HK-2 (cell line): ENCODE data around the gene ACAP3.

Source experiments
- DNase-seq: peaks from one replicate; pipeline ENCODE4 v3.0.0-alpha.2; 2018; ENCODE audit not compliant: unreplicated experiment

The ACAP3 gene

DNA sequence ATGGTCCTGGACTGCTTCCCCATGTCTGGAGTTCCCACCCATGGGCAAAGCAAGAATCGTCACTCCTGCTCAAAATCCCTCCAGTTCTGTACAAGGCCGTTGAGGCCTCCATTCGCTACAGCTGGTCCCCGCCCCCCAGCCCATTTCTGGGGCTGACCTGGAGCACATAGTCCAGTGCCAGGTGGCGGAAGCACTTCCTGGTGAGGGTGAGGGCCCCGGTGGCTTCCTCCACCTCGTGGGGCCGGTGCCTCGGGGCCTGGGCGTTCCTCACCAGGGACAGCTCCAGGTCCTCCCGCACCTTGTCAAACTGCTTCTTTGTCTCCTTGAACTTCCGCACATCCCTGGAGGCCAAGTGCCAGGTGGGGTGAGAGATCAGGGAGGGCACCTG, 7.4 kb downstream of the ACAP3 start:
- DNase-seq = no peak

DNA sequence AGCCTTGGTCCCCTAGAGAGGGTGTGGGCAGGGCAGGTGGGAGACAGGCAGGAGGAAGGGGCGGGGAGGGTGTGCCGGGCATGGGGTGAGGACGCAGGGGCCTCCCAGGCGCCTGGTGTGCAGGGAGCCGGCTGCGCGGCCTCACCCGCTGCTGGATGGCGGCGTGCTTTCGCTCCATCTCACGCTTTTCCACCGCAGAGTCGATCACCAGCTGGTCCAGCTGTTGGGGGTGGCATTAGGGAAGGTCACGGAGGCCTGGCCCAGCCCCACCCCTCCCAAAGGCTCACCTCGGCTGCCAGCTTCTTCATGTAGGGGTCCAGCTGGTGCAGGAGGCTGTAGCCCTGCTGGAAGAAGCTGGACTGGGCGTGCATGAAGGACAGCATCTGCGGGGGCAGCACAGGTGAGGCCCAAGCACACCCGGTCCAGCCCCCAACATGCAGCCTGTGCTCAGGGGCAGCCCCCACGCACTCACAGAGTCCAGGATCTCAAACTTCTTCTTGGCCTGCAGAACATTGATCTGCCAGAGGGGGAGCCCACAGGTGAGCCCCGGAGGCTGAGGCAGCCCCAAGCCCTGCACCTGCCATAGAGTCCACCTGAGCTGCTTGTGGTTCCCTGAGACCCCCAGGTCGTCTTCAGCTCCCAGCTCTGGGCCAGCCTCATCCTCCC, 7.9 kb downstream of the ACAP3 start:
- no peak for DNase-seq

DNA sequence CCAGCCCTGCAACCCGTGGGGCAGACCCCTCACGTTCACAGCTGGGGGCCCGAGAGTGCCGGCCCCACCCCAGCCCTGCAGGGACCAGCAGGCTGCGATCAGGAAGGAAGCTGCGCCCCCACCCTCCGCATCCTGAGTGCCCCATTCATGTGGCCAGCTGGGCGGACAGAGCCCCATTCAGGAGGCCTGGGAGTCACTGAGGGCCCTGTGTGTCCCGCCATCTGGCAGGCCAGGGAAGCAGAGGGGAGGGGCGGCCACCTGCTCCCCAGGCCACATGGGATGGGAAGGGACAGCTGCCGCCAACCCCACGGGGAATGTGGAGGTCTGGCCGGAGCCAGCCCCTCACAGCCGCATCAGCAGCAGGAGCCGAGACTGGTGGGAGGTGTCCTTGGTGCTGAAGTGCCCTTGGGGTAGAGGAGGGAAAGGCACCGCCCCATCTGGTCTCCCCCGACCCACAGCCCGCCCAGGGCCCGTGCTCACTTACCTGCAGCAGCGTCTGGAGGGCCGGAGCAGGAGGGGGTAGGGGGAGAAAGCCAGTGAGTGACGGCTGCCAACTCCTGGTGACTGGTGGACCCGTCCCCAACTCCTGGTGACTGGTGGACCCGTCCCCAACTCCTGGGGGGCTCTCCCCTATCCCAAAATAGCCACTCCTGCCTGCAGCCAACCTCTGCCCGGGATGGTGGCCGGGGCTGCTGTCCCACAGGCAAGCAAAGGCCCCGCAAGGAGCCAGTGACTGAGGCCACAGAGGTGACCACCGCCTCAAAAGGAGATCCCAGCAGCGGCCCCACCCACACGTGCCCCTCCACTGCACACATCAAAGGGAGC, 8.7 kb downstream of the ACAP3 start:
- no peak for DNase-seq

DNA sequence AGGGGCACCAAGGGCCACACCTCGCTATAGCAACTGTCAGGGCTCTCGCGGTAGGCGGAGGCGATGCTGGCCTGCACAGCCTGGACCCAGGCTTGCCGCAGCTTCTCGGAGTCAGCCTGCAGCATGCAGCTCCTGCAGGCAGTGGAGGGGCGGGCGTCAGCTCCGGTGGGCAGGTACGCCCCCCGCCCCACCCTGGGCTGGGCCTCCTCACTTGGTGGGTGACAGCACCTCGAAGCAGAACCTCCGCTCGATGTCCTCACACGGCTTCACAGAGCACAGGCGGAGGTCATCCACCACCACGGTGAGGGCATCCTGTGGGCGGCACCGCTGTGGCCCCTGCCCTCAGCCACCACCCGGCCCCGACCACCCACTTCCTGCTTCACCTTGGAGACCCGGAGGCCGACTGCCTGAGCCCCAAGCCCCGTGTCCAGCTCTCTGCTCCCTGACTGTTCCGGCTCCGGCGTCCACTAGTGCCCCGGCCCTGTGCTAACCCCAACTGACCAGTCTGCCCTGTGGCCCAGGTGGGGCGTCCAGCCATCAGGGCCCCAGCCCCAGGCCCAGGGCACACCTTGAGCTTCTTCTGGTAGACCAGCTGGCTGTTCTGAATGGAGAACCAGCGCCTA, 9.8 kb downstream of the ACAP3 start:
- DNase-seq = no peak

DNA sequence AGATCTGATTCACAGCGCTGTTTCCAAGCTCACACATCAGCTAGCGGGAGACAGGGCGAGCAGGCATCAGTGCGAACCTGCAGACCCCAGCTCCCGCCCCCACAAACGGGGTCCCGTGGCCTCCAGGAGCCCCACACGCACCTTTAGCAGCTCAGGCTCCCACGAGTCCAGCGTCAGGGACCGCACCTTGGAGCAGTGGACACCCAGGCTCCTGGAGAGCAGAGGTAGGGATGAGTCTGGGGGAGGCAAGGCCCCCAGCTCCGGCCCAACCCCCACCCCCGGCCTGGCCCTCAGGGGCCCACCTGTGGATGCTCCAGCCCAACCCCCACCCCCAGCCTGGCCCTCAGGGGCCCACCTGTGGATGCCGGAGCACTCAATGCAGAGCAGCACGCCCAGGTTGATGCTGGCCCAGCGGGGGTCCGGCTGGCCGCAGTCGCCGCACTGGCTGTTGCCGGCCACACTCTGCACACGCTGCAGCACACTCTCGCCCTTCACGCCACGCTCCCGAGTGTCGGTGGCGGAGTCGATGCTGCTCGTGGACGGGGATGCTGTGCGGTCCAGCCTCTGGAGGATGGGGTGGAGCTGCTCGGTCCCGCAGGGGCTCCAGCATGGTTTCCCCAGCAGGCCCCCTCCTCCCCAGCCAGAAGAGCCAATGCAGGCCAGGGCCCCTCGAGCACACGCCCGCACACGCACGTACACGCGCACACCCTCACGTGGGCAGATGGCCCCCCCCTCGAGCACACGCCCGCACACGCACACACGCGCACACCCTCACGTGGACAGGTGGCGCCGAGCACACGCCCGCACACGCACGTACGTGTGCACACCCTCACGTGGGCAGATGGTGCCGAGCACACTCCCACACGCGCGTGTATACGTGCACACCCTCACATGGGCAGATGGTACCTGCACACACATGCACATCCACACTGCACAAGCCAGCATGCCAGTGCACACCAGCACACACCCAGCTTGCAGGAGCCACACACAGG, 11.4 kb downstream of the ACAP3 start:
- no peak for DNase-seq

DNA sequence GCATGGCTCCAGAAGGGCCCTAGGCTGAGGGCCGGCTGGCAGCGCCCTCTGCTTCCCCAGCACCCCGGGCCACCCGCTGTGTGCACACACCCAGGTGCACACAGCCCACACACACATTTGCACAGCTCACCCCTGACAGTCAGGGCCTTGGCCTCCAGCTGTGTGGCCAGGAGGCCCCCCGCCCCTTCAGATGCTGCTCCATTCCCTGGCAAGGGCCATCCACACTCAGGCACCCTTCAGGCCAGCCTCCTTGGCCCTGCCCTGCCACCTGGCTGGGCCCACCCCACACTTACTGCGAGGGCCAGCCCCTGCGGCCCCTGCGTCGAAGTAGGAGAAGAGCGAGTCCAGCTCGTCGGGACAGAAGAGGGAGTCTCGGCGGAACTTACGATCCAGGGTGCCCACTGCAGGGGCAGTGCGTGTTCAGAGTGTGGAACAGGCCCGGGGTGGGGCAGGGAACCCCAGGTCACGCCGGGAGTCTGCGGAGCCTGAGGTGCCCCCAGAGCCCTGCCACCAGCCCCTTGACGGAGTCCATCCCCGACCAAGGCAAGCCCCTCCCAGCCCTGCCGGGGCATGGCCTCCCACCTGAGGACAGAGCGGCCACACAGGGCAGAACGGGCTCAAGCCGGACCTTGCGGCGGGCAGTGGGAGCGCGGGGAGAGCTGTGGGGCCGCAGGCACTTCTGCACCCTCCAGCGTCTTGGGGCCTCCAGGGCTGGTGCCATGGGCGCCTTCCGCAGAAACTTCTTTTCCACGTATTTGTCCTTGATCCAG, 12.4 kb downstream of the ACAP3 start:
- DNase-seq = no peak

DNA sequence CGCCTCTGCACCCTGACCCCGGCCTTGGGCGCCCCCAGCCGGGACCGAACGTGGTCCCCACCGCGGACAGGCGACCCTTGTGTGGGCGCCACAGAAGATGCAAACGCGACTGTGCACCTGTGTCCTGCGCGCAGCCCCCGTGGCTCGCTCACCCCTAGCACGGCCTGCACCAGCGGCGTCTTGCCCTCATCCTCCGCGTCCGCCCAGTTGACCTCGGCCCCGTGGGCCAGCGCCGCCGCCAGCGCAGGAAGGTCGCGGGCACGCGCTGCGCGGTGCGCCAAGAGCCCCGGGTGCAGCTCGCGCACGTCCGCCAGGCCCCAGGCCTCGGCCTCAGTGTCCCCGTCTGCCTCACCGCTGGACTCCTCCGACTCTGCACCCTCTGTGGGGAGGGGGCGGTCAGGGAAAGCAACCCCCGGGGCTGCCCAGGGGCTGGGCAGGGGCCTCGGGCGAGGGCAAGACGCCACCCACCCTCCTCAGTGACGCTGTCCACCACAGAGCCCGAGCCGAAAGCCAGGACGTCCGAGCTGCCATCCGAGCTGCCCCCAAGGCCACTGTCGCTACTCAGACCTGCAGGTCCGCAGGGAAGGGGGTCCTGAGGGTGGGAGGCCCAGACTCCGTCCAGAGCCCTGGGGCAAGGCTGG, 13.4 kb downstream of the ACAP3 start:
- no peak for DNase-seq

DNA sequence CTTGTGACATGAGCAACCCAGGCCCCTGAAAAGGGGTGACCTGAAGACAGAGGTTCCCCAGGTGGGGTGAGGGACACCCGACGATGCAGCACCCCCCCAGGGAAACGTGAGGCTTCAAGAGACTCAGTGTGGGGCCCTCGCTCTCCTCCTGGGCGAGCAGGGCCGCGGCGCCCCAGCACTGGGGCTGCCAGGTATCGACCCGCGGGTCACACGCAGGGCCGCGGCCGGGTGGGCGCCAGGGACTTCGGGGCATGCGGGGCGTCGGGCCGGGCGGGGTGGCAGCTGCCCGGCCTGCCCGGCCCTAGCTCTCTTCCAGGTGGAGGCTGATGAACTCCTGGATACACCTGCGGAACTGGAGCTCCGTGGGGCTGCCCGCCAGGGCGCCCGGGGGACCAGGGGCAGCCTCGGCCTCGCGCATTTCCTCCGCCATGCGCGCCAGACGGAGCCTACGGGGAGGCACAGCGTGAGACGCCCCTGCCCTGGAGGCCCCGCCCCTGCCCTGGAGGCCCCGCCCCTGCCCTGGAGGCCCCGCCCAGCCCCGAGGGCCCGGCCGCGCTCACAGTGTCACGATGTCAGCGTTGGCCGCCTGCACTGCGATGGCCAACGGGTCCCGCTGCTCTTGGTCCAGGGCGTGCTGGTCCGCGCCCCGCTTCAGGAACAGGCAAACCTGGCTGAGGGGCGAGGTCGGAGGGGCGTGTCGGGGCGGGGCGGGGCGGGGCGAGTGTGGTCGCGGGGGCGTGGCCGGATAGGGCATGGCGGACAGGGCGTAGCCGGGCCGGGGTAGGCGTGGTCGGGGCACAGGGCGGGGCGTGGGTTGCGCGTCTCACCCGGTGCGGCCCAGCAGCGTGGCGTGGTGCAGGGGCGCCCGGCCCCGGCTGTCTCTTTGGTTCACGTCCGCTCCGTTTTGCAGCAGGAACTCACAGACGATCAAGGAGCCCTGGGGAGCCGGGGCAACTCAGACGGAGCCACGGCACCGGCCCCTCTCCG, 14.2 kb downstream of the ACAP3 start:
- DNase-seq = no peak

DNA sequence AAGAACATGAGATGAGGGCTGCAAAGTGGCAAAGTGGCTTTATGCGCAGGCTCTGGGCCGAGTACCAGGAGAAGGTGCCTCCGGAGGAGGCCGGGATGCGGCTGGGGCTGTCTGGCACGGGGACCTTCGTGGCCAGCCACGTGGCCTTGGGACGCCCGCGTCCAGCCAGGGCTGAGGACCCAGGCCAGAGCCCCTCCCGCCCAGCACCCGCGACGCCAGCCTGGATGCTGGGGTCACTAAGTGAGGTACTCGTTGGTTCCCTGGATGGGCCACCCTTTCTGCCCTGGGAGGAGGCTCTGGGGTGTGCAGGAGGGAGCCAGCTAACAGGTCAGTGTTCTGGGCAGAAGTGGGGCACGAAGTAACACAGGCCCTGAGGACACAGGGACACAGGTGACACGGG, 14.9 kb downstream of the ACAP3 start:
- no peak for DNase-seq

DNA sequence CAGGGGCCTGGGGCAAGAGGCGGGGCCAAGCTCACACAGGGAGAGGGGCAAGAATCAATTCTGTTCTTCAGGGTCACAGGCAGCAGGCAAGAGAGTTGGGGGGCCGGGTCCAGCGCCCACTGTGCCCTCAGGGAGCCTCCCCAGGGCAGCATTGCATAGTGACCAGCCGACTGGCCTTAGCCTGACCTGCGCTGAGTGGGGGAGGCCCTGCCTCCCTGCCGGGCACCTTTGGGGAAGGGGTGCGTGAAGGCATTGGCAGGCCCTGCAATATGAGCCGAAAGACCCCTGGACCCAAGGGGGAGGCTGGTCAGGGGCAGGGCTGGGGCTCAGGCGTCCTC, 15.3 kb downstream of the ACAP3 start:
- no peak for DNase-seq

DNA sequence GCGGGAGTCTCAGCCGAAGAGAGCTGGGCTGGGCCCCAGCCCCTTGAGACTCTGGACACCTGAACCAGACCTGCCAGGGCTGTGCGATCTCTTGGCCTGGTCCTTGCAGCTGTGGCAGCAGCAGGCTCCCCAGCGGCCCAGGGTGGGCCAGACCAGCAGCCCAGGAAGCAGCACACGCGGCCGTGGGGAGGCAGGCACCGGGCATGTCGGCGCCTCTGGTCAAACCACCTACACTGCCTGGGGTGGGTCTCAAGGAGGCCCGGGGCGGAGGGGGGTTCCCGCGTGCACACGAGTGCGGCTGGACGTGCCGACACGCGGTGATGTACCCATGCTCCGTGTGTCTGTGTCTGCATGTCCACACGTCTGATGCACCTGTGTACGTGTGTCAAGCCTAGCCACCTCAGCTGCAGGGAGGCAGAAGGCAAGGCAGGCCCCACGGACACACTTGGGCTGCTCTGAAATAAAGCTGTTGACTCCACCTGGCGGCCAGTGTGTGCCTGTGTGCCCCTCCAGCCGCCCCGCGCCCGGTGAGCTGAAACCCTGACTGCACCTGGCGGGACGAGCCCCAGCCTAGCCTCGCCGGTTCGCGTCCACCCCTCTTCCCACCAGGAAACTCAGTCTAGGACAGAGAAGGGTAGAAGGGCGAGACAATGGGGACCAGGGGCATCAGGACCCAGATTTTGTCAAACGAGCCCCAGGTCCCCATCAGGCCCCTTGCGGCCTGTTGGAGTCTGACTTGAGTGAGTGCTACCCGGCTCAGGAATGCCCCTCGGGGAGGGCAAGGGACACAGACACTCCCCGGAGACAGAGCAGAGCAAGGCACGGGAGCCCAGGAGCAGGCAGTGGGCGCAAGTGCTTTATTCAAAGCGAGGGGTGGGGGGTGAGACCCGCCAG, 15.9 kb downstream of the ACAP3 start:
- peak; percentile 70 for DNase-seq

DNA sequence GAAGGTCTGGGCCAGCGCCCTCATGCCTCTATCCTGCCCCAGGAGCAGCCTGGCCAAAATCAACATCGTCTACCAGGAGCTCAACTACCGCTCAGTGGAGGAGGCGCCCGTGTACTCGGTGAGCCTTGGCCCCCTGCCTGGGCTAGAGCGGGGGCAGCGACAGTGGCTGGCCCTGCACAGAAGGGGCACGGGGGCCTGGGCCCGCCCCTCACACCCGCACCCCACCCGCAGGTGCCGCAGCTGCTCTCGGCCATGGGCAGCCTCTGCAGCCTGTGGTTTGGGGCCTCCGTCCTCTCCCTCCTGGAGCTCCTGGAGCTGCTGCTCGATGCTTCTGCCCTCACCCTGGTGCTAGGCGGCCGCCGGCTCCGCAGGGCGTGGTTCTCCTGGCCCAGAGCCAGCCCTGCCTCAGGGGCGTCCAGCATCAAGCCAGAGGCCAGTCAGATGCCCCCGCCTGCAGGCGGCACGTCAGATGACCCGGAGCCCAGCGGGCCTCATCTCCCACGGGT, 16.7 kb downstream of the ACAP3 start:
- no peak for DNase-seq

DNA sequence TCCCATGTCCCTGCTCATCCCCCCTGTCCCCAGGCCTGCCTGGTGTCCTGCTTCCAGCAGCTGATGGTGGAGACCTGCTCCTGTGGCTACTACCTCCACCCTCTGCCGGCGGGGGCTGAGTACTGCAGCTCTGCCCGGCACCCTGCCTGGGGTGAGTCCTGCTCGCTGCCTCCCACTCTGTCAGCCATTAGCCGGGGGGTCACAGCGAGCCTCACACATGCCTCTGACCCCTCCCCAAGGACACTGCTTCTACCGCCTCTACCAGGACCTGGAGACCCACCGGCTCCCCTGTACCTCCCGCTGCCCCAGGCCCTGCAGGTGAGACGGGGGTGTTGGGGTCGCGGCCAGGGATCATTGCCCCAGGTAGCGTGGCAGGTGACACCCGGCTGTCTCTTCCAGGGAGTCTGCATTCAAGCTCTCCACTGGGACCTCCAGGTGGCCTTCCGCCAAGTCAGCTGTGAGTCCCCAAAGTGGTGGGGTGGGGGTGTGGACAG, 17.4 kb downstream of the ACAP3 start:
- DNase-seq = peak; percentile 67

DNA sequence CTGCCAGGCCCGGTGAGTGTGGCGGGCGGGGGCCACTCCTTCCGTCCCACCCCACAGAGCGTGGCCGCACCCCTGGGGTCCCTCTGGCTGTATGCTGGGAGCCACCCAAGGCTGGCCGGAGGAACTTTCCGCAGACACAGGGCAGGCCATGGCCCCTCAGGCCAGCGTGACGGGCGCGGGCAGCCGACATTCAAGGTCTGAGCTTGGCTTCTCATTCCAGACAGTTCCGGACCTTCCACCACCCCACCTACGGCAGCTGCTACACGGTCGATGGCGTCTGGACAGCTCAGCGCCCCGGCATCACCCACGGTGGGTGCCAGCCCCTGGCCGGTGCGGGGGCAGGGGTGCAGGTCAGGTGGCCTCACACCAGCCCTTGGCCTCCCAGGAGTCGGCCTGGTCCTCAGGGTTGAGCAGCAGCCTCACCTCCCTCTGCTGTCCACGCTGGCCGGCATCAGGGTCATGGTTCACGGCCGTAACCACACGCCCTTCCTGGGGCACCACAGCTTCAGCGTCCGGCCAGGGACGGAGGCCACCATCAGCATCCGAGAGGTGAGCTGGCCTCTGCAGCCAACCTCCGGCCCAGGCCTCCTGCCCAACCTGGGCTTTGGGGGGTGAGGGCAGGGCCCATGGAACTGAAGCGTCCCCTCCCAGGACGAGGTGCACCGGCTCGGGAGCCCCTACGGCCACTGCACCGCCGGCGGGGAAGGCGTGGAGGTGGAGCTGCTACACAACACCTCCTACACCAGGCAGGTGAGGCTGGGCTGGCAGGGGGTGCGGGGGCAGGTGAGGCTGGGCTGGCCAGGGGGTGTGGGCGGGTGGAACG, 20.2 kb downstream of the ACAP3 start:
- DNase-seq = no peak

DNA sequence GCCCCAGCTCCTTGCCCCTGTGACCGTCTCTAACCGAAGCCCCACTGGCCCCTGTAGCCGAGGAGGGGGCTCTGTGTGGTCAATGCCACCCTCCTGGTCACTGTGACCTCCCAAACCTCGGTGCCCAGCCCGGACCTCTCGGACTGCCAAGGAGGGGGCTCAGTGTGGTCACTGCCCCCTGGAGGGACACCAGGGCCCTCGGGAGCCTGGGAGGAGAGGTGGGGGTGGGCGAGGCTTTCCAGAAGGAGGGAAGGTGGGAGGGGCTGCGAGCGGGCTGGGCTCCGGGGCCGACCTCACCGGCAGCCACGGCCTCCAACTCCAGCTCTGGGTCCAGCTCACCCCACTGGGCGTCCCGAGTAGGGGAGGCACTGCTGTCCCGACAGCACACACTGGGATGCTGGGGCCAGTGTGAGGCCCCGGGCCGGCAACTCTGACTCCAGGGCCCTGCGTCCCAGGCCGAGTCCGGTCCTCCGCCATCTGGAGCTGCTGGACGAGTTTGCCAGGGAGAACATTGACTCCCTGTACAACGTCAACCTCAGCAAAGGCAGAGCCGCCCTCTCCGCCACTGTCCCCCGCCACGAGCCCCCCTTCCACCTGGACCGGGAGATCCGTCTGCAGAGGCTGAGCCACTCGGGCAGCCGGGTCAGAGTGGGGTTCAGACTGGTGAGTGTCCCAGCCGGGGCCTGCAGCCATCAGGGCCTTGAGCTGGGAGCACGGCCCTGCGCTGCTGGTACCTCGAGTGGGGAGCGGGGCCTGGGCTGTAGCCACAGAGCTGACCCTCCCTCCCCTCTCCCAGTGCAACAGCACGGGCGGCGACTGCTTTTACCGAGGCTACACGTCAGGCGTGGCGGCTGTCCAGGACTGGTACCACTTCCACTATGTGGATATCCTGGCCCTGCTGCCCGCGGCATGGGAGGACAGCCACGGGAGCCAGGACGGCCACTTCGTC, 21.1 kb downstream of the ACAP3 start:
- no peak for DNase-seq
